WTC11 (cell line): ENCODE measurements around the gene UGT1A4. TPM values are rescaled to one million over a fixed set of nuclear protein-coding genes. Genes with fewer than 3 reads are reported as not detected.

ENCODE experiments used
- ATAC-seq: fragments of 200-7000 bp; cut with Tn5 transposase; 2 replicates; pipeline ENCODE4 v1.10.0; 2021; ENCODE audit warnings: mild to moderate bottlenecking, moderate library complexity
- CTCF ChIA-PET: fragments of 300-600 bp; sonication (Branson Sonifier 250); formaldehyde crosslinking; loops from one replicate; lab custom pipeline; 2021; ENCODE audit warnings: antibody characterized with exemption; lab: Charles Lee
- POLR2A ChIA-PET: fragments of 350-600 bp; sonication (Branson Sonifier 250); formaldehyde crosslinking; loops from one replicate; lab custom pipeline; 2021; ENCODE audit warnings: antibody characterized with exemption; lab: Charles Lee
- DNase-seq: peaks from one replicate; pipeline ENCODE4 v3.0.0; 2021; ENCODE audit warnings: low spot score
- H3K27ac Mint-ChIP-seq: 2 replicates; pipeline ENCODE4 v1.8.0; 2021; ENCODE audit warnings: mixed read lengths
- H3K27me3 Mint-ChIP-seq: 2 replicates; pipeline ENCODE4 v1.8.0; 2021; ENCODE audit warnings: low read depth, mild to moderate bottlenecking, moderate library complexity, mixed read lengths
- H3K36me3 Mint-ChIP-seq: 2 replicates; pipeline ENCODE4 v1.8.0; 2021; ENCODE audit warnings: mixed read lengths
- H3K4me1 Mint-ChIP-seq: 2 replicates; pipeline ENCODE4 v1.8.0; 2022; ENCODE audit warnings: mixed read lengths
- H3K4me3 Mint-ChIP-seq: 2 replicates; pipeline ENCODE4 v1.8.0; 2021; ENCODE audit warnings: mild to moderate bottlenecking, moderate library complexity, mixed read lengths
- H3K9me3 Mint-ChIP-seq: 2 replicates; pipeline ENCODE4 v1.8.0; 2021; ENCODE audit warnings: mixed read lengths
- CBFB ChIP-seq: sonication (generic); formaldehyde crosslinking; IDR thresholded peaks from 2 replicates; pipeline ENCODE4 v1.8.1; 2022; ENCODE audit warnings: mild to moderate bottlenecking, low read depth, missing genetic modification reagents
- CDX4 ChIP-seq: fragments of 250-450 bp; sonication (Bioruptor Pico); IDR thresholded peaks from 2 replicates; pipeline ENCODE4 v1.9.0; 2021; ENCODE audit warnings: moderate library complexity, mild to moderate bottlenecking, inconsistent platforms, borderline replicate concordance
- E2F1 ChIP-seq: sonication (generic); formaldehyde crosslinking; IDR thresholded peaks from 2 replicates; pipeline ENCODE4 v1.8.0; 2022; ENCODE audit warnings: mild to moderate bottlenecking, missing genetic modification reagents
- E2F4 ChIP-seq: sonication (generic); formaldehyde crosslinking; IDR thresholded peaks from 2 replicates; pipeline ENCODE4 v1.8.1; 2022; ENCODE audit warnings: low read depth, mild to moderate bottlenecking, moderate library complexity, missing genetic modification reagents, borderline replicate concordance
- FOXJ3 ChIP-seq: sonication (generic); formaldehyde crosslinking; IDR thresholded peaks from 2 replicates; pipeline ENCODE4 v1.9.0; 2021; ENCODE audit warnings: missing genetic modification reagents, mild to moderate bottlenecking, borderline replicate concordance
- GTF2I ChIP-seq: fragments of 250-450 bp; sonication (Bioruptor Pico); conservative IDR thresholded peaks from 2 replicates; pipeline ENCODE4 v1.4.0; 2021; ENCODE audit warnings: mild to moderate bottlenecking
- MAX ChIP-seq: sonication (generic); formaldehyde crosslinking; IDR thresholded peaks from 2 replicates; pipeline ENCODE4 v1.8.0; 2022; ENCODE audit warnings: mild to moderate bottlenecking, missing genetic modification reagents
- MLX ChIP-seq: sonication (generic); formaldehyde crosslinking; IDR thresholded peaks from 2 replicates; pipeline ENCODE4 v1.8.1; 2023; ENCODE audit warnings: mild to moderate bottlenecking, missing genetic modification reagents, moderate library complexity
- NFATC4 ChIP-seq: fragments of 250-450 bp; sonication (Bioruptor Pico); IDR thresholded peaks from 2 replicates; pipeline ENCODE4 v1.9.0; 2021; ENCODE audit warnings: mild to moderate bottlenecking
- NR2C2 ChIP-seq: sonication (generic); formaldehyde crosslinking; IDR thresholded peaks from 2 replicates; pipeline ENCODE4 v1.8.0; 2022; ENCODE audit warnings: mild to moderate bottlenecking, missing genetic modification reagents
- PRRX2 ChIP-seq: fragments of 250-450 bp; sonication (Bioruptor Pico); IDR thresholded peaks from 2 replicates; pipeline ENCODE4 v1.8.0; 2021; ENCODE audit warnings: mild to moderate bottlenecking
- STAT6 ChIP-seq: sonication (generic); formaldehyde crosslinking; conservative IDR thresholded peaks from 2 replicates; pipeline ENCODE4 v1.8.1; 2023; ENCODE audit warnings: mild to moderate bottlenecking, low read depth, missing genetic modification reagents, moderate library complexity
- ZNF317 ChIP-seq: sonication (generic); formaldehyde crosslinking; IDR thresholded peaks from 2 replicates; pipeline ENCODE4 v1.8.1; 2023; ENCODE audit warnings: low read depth, mild to moderate bottlenecking, moderate library complexity, missing genetic modification reagents, borderline replicate concordance
- ZNF512 ChIP-seq: sonication (generic); formaldehyde crosslinking; IDR thresholded peaks from 2 replicates; pipeline ENCODE4 v1.8.1; 2022; ENCODE audit warnings: missing genetic modification reagents, borderline replicate concordance
- ZNF671 ChIP-seq: fragments of 250-450 bp; sonication (Bioruptor Pico); IDR thresholded peaks from 2 replicates; pipeline ENCODE4 v1.8.0; 2021; ENCODE audit warnings: mild to moderate bottlenecking
- total RNA-seq: library from RNA; stranded (reverse); gene quantifications from 3 replicates; pipeline ENCODE4 v1.2.3, GENCODE V29; 2021

Gene UGT1A4
- total RNA-seq, 1 experiment from 2014 or later = 0.22 TPM

GRCh38 chr2:233779722-233780121 is 61.2 kb downstream of the UGT1A4 start (continued):
- no peak for TF ChIP-seq ZNF512 (CRISPR knock-in tag)

- H3K9me3 Mint-ChIP-seq = peaks cover 38% of the 10 kb centered on the region
- no peaks in the 10 kb centered on the region for H3K4me1 Mint-ChIP-seq
- CTCF ChIA-PET = no interaction called here
- DNase-seq (no peak), ATAC-seq (no peak)
- H3K27me3 Mint-ChIP-seq = no peaks in the 10 kb centered on the region; the same call in 1 of the 2 replicates
- no peak overlapping the region for H3K27ac Mint-ChIP-seq
- no peak overlapping the region for H3K4me3 Mint-ChIP-seq
- POLR2A ChIA-PET = no interaction called here
- TF ChIP-seq PRRX2 (CRISPR knock-in tag) (no peak), FOXJ3 (CRISPR knock-in tag) (no peak), ZNF317 (CRISPR knock-in tag) (no peak), ZNF512 (CRISPR knock-in tag) (no peak), MLX (CRISPR knock-in tag) (no peak), ZNF671 (CRISPR knock-in tag) (no peak), CBFB (CRISPR knock-in tag) (no peak), CDX4 (CRISPR knock-in tag) (no peak), E2F4 (CRISPR knock-in tag) (no peak), GTF2I (CRISPR knock-in tag) (no peak), E2F1 (CRISPR knock-in tag) (no peak), NR2C2 (CRISPR knock-in tag) (no peak), MAX (CRISPR knock-in tag) (no peak), STAT6 (CRISPR knock-in tag) (no peak), NFATC4 (no peak)
- peaks cover 8% of the 10 kb centered on the region for H3K36me3 Mint-ChIP-seq
Observed at GRCh38 chr2:233780771-233781170, 62.2 kb downstream of the UGT1A4 start.
